ENCODE data around the gene BRD1. TPM values are rescaled to one million over a fixed set of nuclear protein-coding genes. Genes with fewer than 3 reads are reported as not detected.

Gene BRD1
- total and polyA plus RNA-seq, 5 donors from 2014 or later: 2.0 to 133 (median 2.3) TPM

DNA sequence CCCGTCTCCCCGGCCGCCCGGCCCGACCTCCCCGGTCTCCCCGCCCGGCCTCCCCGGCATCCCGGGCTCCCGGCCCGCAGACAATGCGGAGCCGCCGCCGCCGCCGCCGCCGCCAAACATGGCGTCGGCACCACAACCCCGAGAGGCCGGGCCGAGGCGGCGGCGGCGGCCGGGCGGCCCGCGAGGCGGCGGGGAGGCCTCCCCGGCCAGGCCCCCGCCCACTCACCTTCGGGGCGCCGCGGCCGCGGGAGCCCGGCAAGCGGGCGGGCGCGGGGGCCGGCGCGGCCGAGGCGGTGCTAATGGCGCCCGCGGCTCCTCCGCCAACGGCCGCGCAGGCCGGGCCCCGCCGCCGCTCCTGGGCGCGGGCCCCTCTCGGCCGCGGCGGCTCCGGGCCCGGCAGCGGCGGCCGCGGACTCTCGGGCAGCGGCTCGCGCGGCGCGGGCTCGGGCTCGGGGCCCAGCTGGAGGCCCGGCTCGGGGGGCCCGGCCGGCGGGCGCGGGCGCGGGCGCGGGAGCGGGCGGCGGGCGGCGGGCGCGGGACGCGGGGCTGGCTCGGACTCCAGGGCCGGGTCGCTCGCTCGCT, 311 bp downstream of the BRD1 start:
- peaks cover 14% of the 10 kb centered on the region for H3K36me3 Mint-ChIP-seq
- Histone ChIP-seq H3K9me3 (ENCODE audit: control insufficient read depth in 2 of 2, low read length in 2 of 2) (no peaks in the 10 kb centered on the region), H3K36me3 (ENCODE audit: control insufficient read depth, insufficient read depth, low read length) (peaks cover 21% of the 10 kb centered on the region), H3K4me1 (ENCODE audit: control insufficient read depth, insufficient read depth, low read length, poor library complexity, severe bottlenecking) (peaks cover 61% of the 10 kb centered on the region), H3K4me3 (ENCODE audit: low read depth, low read length) (no peak overlapping the region), H3K27ac (ENCODE audit: insufficient read depth, low read length, poor library complexity, severe bottlenecking) (peak overlapping the region; percentile 67), H3K27me3 (ENCODE audit: control insufficient read depth, insufficient read depth, low read length) (no peaks in the 10 kb centered on the region)
- peak overlapping the region in 1 of 4 donors; percentile 52 for H3K4me3 Mint-ChIP-seq
- peaks cover 4% of the 10 kb centered on the region for H3K27me3 Mint-ChIP-seq
- peaks cover 15 to 60% (median 36%) of the 10 kb centered on the region in 4 donors for H3K4me1 Mint-ChIP-seq
- no peaks in the 10 kb centered on the region for H3K9me3 Mint-ChIP-seq
- DNase-seq: peak in 1 of 3 donors; percentile 35
- peak; percentile 4 to 5 for ATAC-seq (ENCODE audit: low read depth in 2 of 2)
- no peak overlapping the region for H3K27ac Mint-ChIP-seq

DNA sequence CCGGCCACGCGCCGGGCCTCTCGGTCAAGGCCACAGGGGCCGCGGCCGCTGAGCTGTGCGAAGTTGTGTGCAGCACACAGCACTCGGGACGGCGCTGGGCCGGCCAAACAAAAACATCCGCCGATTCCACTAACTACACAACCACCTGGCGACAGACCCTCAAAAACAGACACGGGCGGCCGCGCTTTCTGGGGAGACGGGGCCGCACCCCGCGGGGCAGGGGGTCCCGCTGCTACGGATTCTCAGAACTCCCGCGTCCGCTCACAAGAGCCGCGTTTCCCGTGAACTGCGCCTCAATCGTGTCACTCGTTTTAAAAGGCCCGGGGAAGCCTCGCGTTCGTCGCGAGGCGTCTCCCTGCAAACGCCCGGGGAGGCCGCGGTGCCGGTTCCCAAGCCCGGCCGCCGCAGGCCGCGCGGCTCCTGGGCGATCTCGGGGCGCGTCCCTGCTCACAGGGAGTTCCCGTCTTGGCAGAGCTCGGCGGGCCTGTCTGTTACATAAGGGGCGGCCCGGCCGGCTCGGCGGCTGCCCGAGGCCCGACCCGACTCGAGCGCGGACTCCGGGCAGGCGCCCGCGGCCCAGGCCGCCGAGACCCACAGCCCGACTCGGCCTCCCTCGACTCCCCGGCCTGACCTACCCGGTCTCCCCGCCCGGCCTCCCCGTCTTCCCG, 936 bp downstream of the BRD1 start:
- peaks cover 17% of the 10 kb centered on the region for H3K36me3 Mint-ChIP-seq
- H3K27me3 Mint-ChIP-seq: peaks cover 4% of the 10 kb centered on the region
- no peaks in the 10 kb centered on the region for H3K9me3 Mint-ChIP-seq
- peak in 2 of 3 donors; percentile 47 to 88 for DNase-seq
- peak overlapping the region in 2 of 3 donors; percentile 93 for H3K27ac Mint-ChIP-seq
- peaks cover 62% of the 10 kb centered on the region for H3K4me1 ChIP-seq (ENCODE audit: control insufficient read depth, insufficient read depth, low read length, poor library complexity, severe bottlenecking)
- H3K27ac ChIP-seq (ENCODE audit: insufficient read depth, low read length, poor library complexity, severe bottlenecking): peak overlapping the region; percentile 67
- H3K4me3 ChIP-seq (ENCODE audit: low read depth, low read length): peak overlapping the region; percentile 76
- H3K27me3 ChIP-seq (ENCODE audit: control insufficient read depth, insufficient read depth, low read length): no peaks in the 10 kb centered on the region
- peak; percentile 12 to 26 for ATAC-seq (ENCODE audit: low read depth in 2 of 2)
- peaks cover 21% of the 10 kb centered on the region for H3K36me3 ChIP-seq (ENCODE audit: control insufficient read depth, insufficient read depth, low read length)
- H3K9me3 ChIP-seq (ENCODE audit: control insufficient read depth in 2 of 2, low read length in 2 of 2): no peaks in the 10 kb centered on the region
- peaks cover 15 to 65% (median 36%) of the 10 kb centered on the region in 4 donors for H3K4me1 Mint-ChIP-seq
- H3K4me3 Mint-ChIP-seq: peak overlapping the region; percentile 93 to 98 (median 94)

DNA sequence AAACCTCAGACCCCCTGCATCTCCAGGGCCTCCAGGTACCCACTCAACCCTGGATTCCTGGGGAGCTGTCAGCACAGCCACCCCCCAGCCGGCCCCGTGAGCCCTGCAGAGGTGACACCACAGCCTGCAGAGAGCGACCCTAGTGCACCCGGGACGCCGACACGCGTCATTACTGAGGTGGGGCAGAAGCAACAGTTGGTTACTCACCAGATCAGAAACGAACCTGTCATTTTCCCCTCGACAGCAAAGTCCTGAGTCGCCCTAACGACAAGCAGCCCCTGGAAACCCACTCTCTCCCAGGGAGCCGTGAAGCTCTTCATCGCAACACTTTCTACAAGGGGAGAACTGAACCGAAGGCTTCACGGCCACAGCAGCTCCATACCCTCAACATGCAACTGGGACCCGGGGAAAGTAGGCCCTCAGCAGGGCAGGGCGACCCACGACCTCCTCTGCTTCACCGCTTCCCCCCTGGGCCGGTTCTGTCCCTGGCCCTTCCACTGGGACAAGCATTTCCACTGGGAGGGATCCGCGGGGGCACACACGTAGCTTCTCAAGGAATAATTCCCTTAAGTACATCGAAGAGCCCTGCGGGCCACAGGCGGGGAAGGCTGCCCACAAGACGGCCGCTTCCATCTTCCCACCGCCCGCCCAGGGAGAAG, 1.6 kb downstream of the BRD1 start:
- DNase-seq (peak; percentile 38 to 70 (median 59)), ATAC-seq (ENCODE audit: low read depth in 2 of 2) (peak; percentile 63 to 66)
- Mint-ChIP-seq H3K4me1 (peaks cover 15 to 69% (median 37%) of the 10 kb centered on the region in 4 donors), H3K27ac (peak overlapping the region; percentile 6 to 93 (median 93)), H3K4me3 (peak overlapping the region; percentile 93 to 98 (median 94)), H3K27me3 (peaks cover 4% of the 10 kb centered on the region), H3K36me3 (peaks cover 18% of the 10 kb centered on the region), H3K9me3 (no peaks in the 10 kb centered on the region)
- peaks cover 64% of the 10 kb centered on the region for H3K4me1 ChIP-seq (ENCODE audit: control insufficient read depth, insufficient read depth, low read length, poor library complexity, severe bottlenecking)
- H3K4me3 ChIP-seq (ENCODE audit: low read depth, low read length): peak overlapping the region; percentile 76
- peak overlapping the region; percentile 67 for H3K27ac ChIP-seq (ENCODE audit: insufficient read depth, low read length, poor library complexity, severe bottlenecking)
- peaks cover 27% of the 10 kb centered on the region for H3K36me3 ChIP-seq (ENCODE audit: control insufficient read depth, insufficient read depth, low read length)
- no peaks in the 10 kb centered on the region for H3K9me3 ChIP-seq (ENCODE audit: control insufficient read depth in 2 of 2, low read length in 2 of 2)
- H3K27me3 ChIP-seq (ENCODE audit: control insufficient read depth, insufficient read depth, low read length): no peaks in the 10 kb centered on the region

DNA sequence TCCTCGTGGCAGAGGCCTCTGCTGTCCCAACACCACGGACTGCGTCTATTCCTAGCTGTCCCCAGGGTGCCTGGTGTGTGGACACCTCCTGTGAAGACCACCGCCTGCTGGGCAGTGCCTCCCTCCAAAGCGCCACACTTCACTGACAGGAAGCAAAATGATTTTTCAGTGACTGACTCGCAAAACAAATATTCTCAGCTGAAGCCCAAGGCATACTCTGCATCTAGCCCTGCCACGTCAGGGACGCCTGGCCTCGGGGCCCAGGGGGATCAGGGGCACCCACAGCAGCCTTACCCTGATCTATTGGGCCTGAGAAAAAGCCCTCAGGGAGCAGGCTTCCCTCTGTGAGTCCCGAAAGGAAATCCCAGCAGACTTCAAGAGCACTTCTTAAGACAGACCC, 2.2 kb downstream of the BRD1 start:
- H3K36me3 ChIP-seq (ENCODE audit: control insufficient read depth, insufficient read depth, low read length): peaks cover 33% of the 10 kb centered on the region
- Mint-ChIP-seq H3K36me3 (peaks cover 24% of the 10 kb centered on the region), H3K4me1 (peaks cover 15 to 73% (median 38%) of the 10 kb centered on the region in 4 donors), H3K27me3 (peaks cover 4% of the 10 kb centered on the region), H3K4me3 (peak overlapping the region; percentile 93 to 98 (median 94)), H3K9me3 (no peaks in the 10 kb centered on the region), H3K27ac (peak overlapping the region; percentile 12 to 93 (median 93))
- H3K27ac ChIP-seq (ENCODE audit: insufficient read depth, low read length, poor library complexity, severe bottlenecking): peak overlapping the region; percentile 67
- H3K4me1 ChIP-seq (ENCODE audit: control insufficient read depth, insufficient read depth, low read length, poor library complexity, severe bottlenecking): peaks cover 63% of the 10 kb centered on the region
- no peaks in the 10 kb centered on the region for H3K9me3 ChIP-seq (ENCODE audit: control insufficient read depth in 2 of 2, low read length in 2 of 2)
- no peak for DNase-seq
- ATAC-seq (ENCODE audit: low read depth in 2 of 2): no peak
- peak overlapping the region; percentile 76 for H3K4me3 ChIP-seq (ENCODE audit: low read depth, low read length)
- no peaks in the 10 kb centered on the region for H3K27me3 ChIP-seq (ENCODE audit: control insufficient read depth, insufficient read depth, low read length)

DNA sequence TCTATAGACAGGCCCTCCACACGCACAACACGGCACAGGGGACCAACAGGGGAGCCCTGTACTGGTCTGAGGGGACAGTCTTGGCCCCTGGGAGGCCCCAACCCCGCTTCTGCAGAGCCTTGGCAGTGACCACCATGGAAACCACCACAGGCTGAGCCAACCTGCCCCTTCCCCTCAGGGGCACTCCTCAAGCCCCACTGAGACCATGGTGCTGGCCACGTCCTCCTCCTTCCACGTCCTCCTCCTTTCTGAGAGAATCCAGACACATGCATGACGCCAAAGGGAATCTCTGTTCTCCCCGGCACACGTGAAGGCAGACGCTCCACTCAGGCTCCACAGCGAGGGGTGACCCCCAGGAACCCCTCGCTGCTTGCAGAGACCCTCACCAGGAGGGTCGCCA, 2.7 kb downstream of the BRD1 start:
- Histone ChIP-seq H3K4me3 (ENCODE audit: low read depth, low read length) (peak overlapping the region; percentile 76), H3K36me3 (ENCODE audit: control insufficient read depth, insufficient read depth, low read length) (peaks cover 38% of the 10 kb centered on the region), H3K27ac (ENCODE audit: insufficient read depth, low read length, poor library complexity, severe bottlenecking) (no peak overlapping the region), H3K4me1 (ENCODE audit: control insufficient read depth, insufficient read depth, low read length, poor library complexity, severe bottlenecking) (peaks cover 60% of the 10 kb centered on the region), H3K9me3 (ENCODE audit: control insufficient read depth in 2 of 2, low read length in 2 of 2) (no peaks in the 10 kb centered on the region), H3K27me3 (ENCODE audit: control insufficient read depth, insufficient read depth, low read length) (no peaks in the 10 kb centered on the region)
- Mint-ChIP-seq H3K36me3 (peaks cover 27% of the 10 kb centered on the region), H3K9me3 (no peaks in the 10 kb centered on the region), H3K27me3 (peaks cover 4% of the 10 kb centered on the region), H3K27ac (peak overlapping the region in 2 of 3 donors; percentile 31 to 93), H3K4me3 (peak overlapping the region; percentile 93 to 98 (median 94)), H3K4me1 (peaks cover 12 to 72% (median 35%) of the 10 kb centered on the region in 4 donors)
- DNase-seq (no peak), ATAC-seq (ENCODE audit: low read depth in 2 of 2) (no peak)

DNA sequence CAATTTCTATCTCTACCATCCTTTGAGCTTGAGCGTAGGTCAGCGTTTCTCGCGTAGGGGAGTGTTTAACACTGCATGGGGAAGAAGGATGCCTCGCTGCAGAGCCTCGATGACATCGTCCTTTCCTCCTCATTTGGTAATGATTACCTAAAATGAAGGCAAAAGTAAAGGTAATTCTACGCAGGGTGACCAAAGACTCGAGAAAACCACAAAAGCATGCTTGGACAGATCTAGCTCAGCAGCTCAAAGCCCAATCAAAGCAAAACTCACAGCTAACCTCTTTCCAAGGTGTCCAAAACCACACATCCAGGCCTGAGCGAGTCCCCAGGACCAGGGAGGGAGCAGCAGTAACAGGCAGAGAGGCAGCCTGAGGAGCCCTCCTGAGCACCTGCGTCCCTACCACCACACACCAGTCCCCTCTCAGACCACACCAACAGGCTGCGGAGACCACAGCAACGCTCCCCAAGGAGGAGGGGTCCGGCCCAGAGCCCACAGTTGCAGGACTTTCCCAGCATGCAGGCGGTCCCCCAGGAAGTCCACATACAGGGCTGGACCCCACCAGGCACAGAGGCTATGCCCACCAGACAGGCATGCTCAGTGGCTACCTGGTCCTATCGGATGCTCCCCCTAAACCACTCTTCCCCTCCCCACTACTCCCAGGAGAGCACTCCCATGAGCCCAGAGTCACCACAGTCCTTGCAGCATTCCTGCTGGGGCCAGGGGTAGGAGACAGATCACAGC, 3.3 kb downstream of the BRD1 start:
- H3K9me3 ChIP-seq (ENCODE audit: control insufficient read depth in 2 of 2, low read length in 2 of 2): no peaks in the 10 kb centered on the region
- H3K27ac ChIP-seq (ENCODE audit: insufficient read depth, low read length, poor library complexity, severe bottlenecking): no peak overlapping the region
- Mint-ChIP-seq H3K4me1 (peaks cover 6 to 69% (median 30%) of the 10 kb centered on the region in 4 donors), H3K4me3 (peak overlapping the region; percentile 93 to 98 (median 94)), H3K9me3 (no peaks in the 10 kb centered on the region), H3K27ac (peak overlapping the region in 2 of 3 donors; percentile 52 to 93), H3K36me3 (peaks cover 27% of the 10 kb centered on the region), H3K27me3 (peaks cover 4% of the 10 kb centered on the region)
- H3K4me3 ChIP-seq (ENCODE audit: low read depth, low read length): no peak overlapping the region
- peaks cover 39% of the 10 kb centered on the region for H3K36me3 ChIP-seq (ENCODE audit: control insufficient read depth, insufficient read depth, low read length)
- no peaks in the 10 kb centered on the region for H3K27me3 ChIP-seq (ENCODE audit: control insufficient read depth, insufficient read depth, low read length)
- DNase-seq (no peak), ATAC-seq (ENCODE audit: low read depth in 2 of 2) (no peak)
- H3K4me1 ChIP-seq (ENCODE audit: control insufficient read depth, insufficient read depth, low read length, poor library complexity, severe bottlenecking): peaks cover 55% of the 10 kb centered on the region

DNA sequence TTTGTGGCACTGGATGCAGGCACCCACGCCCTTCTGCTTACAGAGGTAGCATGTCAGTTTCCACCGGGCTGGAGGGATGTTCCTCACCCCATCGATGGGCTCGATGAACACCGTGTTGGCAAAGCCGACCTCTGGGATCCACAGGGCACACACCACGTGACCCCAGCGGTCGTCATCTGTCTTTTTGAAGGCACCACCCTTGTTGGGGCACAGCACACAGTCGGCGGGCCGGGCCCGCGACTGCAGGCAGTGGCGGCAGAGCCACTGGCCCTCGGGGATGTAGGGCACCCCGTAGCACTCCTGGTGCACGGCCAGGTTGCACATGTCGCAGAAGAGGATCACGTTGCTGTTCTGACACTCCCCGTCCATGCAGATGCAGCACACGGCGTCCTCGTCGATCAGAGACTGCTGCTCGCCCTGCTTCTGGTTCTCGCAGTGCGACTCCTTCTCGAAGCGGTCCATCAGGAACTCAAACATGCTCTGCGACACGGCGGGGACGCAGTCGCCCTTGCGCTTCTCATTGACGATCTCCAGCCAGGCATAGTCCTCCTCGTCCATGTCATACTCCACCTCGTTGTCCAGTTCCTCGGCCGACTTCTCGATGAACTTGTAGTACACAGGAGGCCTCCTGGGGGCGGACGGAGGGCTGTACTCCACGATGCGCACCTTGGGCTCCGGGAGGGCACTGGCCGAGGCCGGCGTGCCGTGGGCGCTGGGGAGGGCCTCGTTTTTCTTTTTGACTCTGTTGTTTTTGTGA, 4.2 kb downstream of the BRD1 start:
- H3K4me1 Mint-ChIP-seq: peaks cover 5 to 66% (median 29%) of the 10 kb centered on the region in 4 donors
- Histone ChIP-seq H3K27me3 (ENCODE audit: control insufficient read depth, insufficient read depth, low read length) (no peaks in the 10 kb centered on the region), H3K4me3 (ENCODE audit: low read depth, low read length) (no peak overlapping the region), H3K9me3 (ENCODE audit: control insufficient read depth in 2 of 2, low read length in 2 of 2) (no peaks in the 10 kb centered on the region), H3K4me1 (ENCODE audit: control insufficient read depth, insufficient read depth, low read length, poor library complexity, severe bottlenecking) (peaks cover 46% of the 10 kb centered on the region), H3K27ac (ENCODE audit: insufficient read depth, low read length, poor library complexity, severe bottlenecking) (no peak overlapping the region), H3K36me3 (ENCODE audit: control insufficient read depth, insufficient read depth, low read length) (peaks cover 45% of the 10 kb centered on the region)
- H3K9me3 Mint-ChIP-seq: no peaks in the 10 kb centered on the region
- H3K27ac Mint-ChIP-seq: peak overlapping the region in 1 of 3 donors; percentile 52
- ATAC-seq (ENCODE audit: low read depth in 2 of 2) (no peak), DNase-seq (no peak)
- H3K4me3 Mint-ChIP-seq: peak overlapping the region in 3 of 4 donors; percentile 43 to 93 (median 93)
- H3K36me3 Mint-ChIP-seq: peaks cover 30% of the 10 kb centered on the region
- peaks cover 4% of the 10 kb centered on the region for H3K27me3 Mint-ChIP-seq

Measured in CD4-positive, CD25-positive, alpha-beta regulatory T cell (primary cell).